GM12873 (cell line): ENCODE data around the gene FUT9.

Source experiments
- CTCF ChIP-seq: IDR thresholded peaks from 2 replicates; pipeline ENCODE4 v1.5.1; 2012; ENCODE audit warnings: low read depth, mild to moderate bottlenecking, moderate library complexity, low read length, control low read depth; ENCODE audit not compliant: insufficient read depth; ENCODE audit errors: missing control alignments

Gene FUT9

DNA sequence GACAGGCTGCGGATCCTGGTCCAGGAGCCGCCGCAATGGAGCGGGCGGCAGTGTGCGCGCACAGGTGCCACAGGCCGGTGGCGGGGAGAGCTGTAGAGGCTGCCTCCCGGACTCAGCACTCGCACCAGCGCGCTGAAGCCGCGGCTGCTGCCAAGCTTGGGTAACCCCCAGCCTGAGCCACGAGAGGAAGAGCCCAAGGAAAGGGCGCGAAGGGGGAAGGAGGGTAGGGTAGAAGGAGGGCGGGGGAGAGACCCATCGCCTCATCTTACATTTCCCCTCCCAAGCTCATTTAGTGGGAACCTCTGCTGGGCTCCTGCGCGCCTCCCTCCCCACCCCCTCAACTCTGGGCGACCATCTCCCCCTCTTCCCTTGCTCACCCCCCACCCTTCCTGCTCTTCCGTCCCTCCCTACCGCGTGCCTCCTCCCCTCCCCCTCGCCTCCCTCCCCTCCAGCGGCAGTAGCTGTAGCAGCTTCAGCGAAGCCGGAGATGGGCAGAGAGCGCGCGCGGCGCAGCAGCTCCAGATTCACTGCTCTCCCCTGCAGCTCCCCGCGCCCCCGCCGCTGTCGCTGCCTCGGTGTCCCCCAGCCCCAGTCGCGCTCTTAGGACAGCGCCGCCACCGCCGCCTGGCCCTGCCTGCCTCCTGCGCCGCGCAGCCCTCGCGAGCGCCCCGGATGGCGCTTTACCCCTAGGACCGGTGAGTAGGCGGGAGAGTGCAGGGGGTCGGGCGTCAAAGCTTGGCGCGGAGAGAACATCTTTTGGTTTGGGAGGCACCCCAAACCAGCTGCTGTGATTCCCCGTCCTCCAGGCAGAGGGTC is at the start of gene FUT9:
Gene FUT9, plus strand, starts transcription at position 457 of the 816 bp plus-strand sequence. CDS start 187,182 bp downstream, outside the sequence.
- TF ChIP-seq CTCF = no peak

DNA sequence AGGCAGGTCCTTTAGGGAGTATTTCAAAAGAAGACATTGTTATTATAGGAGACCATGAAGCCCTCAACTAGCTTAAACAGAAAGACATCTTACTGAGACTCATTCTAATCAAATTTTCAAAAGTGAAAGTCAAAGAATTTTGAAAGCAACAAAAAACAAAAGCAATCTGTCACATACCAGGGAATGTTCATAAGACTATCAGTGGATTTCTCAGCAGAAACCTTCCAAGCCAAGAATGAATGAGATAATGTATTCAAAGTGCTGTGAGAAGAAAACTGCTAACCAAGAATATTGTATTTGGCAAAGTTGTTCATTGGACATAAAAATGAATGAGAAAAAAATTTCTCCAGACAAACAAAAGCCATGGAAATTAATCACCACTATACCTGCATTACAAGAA is 48.2 kb upstream of the FUT9 start:
- TF ChIP-seq CTCF = no peak

DNA sequence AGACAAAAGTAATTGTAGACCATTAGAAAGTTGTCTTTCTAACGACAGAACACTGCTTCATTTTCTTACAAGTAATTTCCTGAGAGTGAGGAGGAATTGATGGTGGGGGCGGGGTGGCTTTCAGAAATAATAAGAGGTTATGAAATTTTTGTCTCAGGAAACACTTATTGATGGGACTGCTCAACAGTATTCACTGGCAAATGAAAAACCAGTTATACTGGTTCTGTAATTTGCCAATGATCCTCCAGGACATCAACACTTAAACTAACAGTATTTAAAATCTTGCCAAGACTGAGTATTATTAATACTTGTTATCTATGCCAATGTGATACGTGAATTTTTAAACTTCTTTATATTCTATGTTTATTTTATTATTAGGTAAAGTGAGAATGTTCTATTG is 41.8 kb upstream of the FUT9 start:
- TF ChIP-seq CTCF = no peak

DNA sequence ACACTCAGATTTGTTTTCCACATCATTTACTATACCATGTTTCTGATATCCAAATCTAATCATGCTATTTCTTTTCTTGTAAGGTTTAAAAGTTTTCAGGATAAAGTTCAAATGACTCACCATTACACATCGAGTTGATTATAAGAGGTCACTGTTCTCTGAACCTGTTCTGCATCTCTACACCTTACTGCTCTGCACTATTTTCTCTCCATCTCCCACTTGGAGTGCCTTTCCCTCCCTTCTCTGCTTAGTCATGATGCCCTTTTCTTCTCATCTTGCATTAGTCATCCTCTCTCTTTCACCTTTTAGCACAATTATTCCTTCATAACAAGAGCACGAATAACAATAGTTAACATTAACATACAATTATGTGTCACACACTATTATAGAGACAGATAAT is 37.5 kb upstream of the FUT9 start:
- TF ChIP-seq CTCF = no peak

DNA sequence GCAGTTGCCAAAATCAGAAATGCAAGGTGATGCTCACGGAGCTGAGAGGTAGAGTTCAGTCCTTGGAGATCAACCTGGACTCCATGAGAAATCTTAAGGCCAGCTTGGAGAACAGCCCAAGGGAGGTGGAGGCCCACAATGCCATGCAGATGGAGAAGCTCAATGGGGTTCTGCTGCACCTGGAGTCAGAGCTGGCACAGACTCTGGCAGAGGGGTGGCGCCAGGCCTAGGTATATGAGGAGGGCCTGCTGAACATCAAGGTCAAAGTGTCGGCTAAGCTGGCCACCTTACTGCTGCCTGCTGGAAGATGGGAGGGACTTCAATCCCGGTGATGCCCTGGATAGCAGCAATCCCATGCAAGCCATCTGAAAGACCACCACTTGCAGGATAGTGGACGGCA is 23.9 kb upstream of the FUT9 start:
- no peak for TF ChIP-seq CTCF

- TF ChIP-seq CTCF = no peak
Measured at GRCh38 chr6:95994151-95994550, 21.6 kb upstream of the FUT9 start.

GRCh38 chr6:95998133-95998532 is 17.6 kb upstream of the FUT9 start:
- no peak for TF ChIP-seq CTCF
